GM18909 (cell line): Measurements from ENCODE around the gene ZSCAN4.

Source experiments
- ATAC-seq: cut with Tn5 transposase; IDR thresholded peaks from one replicate; pipeline ENCODE4 v1.9.1; 2021; ENCODE audit warnings: mild to moderate bottlenecking; ENCODE audit not compliant: unreplicated experiment, poor library complexity

ZSCAN4 gene, protein sequence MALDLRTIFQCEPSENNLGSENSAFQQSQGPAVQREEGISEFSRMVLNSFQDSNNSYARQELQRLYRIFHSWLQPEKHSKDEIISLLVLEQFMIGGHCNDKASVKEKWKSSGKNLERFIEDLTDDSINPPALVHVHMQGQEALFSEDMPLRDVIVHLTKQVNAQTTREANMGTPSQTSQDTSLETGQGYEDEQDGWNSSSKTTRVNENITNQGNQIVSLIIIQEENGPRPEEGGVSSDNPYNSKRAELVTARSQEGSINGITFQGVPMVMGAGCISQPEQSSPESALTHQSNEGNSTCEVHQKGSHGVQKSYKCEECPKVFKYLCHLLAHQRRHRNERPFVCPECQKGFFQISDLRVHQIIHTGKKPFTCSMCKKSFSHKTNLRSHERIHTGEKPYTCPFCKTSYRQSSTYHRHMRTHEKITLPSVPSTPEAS

DNA sequence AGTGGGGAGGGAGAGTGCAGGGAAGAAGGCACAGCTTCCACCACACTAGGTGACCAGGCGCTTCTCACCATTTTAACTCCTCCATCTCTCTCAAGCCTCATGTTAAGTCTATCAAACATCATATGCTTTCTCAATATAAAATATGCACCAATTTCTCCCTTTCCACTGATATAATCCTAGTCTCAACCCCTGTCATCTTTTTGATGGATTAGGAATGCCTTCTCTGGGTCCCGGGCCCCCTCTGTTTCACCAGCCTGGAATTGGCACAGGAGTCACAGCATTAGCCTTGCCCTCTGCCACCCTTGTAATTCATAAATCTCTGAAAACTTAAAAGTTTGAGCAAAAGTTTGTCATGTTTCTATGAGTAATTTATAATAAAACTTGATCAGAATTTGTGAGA, at the start of gene ZSCAN4:
TSS of gene ZSCAN4 (plus strand) at position 301 of the 400 bp plus-strand sequence. CDS start 7,211 bp downstream, outside the sequence.
- no peak for ATAC-seq

DNA sequence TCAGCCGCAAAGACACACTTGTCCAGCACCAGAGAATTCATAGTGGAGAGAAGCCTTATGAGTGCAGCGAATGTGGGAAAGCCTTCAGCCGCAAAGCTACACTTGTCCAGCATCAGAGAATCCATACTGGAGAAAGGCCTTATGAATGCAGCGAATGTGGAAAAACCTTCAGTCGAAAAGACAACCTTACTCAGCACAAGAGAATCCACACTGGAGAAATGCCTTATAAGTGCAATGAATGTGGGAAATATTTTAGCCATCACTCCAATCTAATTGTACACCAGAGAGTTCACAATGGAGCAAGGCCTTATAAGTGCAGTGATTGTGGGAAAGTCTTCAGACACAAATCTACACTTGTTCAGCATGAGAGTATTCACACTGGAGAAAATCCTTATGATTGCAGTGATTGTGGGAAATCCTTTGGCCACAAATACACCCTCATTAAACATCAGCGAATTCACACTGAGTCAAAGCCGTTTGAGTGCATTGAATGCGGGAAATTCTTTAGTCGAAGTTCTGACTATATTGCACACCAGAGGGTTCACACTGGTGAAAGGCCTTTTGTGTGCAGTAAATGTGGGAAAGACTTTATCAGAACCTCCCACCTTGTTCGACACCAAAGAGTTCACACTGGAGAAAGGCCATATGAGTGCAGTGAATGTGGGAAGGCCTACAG, 47.9 kb upstream of the ZSCAN4 start:
- ATAC-seq, result no peak

DNA sequence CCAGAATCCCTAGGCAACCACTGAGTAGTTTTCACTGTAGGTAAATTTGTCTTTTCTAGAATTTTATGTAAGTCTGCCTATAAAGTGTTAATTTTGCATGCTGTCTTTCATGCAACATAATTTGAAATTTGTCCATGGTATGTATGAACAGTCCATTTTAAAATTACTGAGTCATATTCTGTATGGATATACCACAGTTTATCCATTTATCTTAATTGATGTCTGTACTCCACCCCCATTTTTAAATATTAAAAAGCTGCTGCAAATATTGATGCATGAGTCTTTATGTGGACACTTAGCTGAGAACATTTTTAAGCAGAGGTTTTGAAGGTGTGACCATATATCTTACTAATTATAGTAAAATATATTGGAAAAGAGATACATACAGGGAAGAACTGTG, 45.6 kb upstream of the ZSCAN4 start:
- ATAC-seq, result no peak

DNA sequence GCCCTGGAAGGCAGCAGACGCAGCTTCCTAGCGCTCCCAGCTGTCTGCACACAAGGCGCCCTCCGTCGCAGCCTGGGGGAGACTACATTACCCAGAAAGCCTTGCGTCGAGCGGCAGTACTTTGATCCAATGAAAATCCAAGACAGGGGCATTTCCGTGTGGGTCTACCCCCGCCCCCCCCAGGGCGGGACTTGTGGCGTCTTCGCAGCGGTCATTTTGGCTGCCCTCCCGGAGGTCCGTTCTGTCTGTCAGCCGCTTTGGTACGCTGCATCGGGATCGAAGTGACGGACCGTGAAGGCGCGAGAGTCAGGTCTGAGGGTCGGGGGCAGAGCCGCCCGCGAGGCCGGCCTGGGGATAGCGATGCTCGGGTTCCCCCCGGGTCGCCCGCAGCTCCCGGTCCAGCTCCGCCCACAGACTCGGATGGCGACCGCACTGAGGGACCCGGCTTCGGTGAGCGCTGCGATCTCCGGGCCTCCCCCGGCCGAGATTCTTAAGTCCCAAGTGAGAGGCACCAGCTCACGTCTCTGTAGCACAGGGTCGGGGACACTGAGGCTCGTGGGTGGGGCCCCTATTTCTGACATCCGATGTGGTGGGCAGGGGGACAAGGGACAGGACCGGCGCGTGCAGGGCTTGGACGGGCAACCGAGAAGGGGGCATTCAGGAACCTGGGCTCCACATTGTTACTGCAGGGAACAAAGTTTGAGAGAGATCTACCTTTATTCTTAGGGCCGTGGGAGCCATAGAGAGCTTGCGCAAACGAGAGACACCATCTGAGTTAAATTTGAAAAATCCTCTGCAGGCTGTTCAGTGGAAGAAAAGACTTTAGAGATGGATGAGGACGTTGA, 35.5 kb upstream of the ZSCAN4 start, which contains the start of gene ZNF211:
TSS of gene ZNF211 (plus strand) at position 182 of the 845 bp plus-strand sequence. CDS start at position 361, 179 bp downstream.
- peak; percentile 96 for ATAC-seq

DNA sequence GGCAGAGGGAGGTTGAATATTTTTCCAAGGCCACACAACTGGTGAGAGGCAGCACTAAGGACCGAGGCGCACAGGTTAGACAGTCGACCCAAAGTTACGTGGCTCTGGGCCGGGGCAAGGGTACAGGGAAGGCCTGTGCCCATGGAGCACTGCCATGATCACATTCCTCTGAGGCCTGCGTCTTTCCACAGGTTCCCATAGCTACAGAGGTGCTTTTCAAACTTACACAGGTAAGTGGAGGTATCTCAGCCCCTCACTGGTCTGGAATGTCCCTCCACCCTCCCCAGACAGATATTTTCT, 35.0 kb upstream of the ZSCAN4 start:
- no peak for ATAC-seq

DNA sequence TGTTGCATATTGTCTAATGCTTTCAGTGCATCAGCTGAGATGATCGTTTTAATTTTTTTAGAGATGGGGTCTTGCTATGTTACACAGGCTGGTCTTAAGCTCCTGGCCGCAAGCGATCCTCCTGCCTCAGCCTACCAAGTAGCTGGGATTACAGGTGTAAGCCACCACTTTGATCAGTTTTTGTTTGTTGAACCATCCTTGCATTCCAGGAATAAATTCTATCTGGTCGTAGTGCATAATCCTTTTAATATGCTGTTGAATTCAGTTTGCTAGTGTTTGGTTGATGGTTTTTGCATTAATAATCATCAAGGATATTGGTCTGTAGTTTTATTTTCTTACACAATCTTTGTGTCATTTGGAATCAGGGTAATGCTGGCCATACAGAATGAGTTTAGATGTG, 31.4 kb upstream of the ZSCAN4 start:
- ATAC-seq, result no peak

DNA sequence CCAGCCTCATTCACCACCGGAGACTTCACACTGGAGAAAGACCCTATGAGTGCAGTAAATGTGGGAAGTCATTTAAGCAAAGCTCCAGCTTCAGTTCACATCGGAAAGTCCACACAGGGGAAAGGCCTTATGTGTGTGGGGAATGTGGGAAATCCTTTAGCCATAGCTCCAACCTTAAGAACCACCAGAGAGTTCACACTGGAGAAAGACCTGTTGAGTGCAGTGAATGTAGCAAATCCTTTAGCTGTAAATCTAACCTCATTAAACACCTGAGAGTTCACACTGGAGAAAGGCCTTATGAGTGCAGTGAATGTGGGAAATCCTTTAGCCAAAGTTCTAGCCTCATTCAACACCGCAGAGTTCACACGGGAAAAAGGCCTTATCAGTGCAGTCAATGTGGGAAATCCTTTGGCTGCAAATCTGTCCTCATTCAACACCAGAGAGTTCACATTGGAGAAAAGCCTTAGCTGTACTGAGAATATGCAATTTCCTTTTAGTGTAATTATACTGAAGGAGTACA, 27.0 kb upstream of the ZSCAN4 start:
- ATAC-seq, result no peak

DNA sequence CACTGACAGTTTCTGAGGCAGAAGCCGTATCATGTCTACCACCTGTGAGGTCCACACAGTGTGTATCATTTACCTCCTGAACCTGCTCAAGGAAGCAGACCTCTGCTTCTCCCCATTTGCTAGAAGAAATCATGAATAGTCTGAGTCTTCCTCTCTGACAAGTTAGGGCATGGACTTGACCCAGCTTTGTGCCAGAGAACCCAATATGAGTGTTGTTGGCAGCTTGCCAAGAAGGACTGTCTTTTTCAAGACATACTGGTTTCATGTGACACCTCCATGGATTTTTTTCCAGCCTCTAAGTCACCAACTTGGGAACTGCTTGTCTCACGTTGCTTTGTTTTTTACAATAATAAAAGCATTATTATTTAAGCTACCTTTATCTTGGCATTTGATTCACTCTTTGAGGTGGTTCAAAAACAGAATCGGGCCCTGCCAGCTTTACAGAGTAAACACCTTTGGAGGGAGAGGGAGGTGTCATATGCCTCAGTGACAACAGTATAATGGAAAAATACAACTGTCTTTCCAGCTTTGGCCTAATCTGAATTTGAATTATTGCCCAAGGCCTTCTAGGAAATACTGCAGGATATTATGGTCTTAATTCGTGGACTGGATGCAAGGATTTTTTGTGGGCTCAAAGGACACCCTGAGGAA, 26.2 kb upstream of the ZSCAN4 start:
- ATAC-seq, result no peak

DNA sequence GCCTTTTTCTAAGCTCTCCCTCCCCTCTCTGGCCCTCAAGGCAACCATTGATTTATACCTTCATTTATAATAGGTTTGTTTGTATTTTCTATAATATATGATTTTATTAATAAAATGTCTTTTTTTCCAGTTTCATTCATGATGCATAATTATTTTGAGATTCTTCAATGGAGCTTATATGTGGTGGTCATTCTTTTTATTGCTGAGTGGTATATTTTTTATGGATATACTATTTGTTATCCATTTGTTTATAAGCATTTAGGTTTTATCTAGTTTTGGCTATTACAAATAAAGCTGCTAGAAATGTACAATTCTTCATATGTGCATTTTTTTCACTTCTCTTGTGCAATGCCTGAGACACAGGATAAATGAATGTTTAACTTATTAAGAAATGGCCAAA, 25.0 kb upstream of the ZSCAN4 start:
- no peak for ATAC-seq

DNA sequence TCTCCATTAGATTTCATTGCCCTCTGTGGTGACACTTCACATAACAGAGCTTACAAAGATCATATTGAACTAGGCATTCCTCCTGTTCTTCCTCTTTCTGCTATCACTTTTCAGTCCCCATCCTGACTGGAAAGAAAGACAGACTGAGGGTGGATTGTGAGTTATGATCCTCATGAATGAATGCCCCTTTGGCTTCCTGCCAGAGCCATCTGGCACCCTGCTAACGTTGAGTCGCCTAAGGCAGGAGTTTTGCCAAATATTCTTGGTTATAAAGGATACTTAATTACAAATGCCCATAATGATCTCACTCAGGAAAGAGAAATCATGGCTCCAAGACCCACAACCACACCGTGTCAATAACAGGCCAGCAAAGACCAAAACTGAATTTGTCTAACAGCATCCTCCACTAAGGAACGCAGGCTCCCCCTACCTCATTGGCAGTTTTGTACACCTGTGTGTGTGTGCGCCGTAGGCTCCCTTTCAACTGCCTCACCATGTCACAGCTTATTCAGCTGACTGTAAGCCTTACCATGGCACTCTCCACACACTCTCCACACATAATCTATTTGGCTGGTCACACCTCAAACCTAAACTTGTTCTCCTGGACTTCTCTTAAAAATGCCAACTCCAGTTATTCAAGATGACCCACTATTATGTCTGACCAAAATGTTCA, 20.3 kb upstream of the ZSCAN4 start:
- no peak for ATAC-seq

DNA sequence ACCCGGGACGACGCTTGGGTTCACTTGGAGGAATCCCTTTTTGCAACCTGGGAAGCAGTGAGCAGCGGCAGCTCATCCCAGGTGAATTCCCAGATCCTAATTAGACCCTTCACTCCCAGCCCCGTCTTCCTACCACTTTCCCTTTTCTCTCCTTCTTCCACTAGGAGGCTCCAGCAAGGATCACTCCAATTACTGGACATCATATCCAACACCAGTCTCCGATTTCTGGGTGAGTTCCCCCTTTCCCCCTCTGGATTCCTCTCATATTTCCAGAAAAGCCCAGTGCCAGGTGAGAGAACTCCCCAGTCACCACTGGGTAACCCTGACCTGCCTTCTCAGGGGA, 17.1 kb upstream of the ZSCAN4 start:
- no peak for ATAC-seq

DNA sequence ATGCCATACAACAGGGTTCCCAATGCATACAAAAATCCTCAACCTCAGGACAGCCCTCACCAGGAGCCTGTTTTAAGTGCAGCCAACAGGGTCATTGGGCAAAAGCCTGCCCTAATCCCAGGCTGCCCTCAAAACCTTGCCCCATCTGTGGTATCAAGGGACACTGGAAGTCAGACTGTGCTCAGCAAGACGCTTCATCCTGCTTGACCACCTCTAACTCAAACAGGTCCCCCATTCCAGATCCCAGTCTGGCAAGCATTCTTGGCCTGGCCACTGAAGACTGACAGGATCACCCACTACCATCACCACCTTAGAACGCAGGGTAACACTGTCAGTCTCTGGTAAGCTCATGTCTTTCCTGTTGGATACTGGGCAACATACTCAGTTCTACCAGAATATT, 15.0 kb upstream of the ZSCAN4 start:
- ATAC-seq, result no peak

DNA sequence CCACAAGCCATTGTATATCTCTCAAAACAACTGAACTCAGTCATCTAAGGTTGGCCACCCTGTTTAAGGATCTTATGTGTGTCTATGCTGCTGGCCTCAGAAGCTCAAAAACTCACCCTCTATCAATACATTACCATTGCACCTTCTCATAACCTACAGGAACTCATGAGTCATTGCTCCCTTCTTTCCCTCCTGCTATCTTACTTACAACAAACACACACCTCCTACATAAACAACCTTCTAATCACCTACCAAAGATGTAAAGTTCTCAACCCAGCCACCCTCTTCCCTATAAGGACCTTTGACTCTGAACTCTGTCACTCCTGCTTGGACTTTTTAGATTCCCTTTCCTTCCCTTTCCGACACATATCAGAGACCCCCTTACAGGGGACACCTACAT, 13.3 kb upstream of the ZSCAN4 start:
- no peak for ATAC-seq

DNA sequence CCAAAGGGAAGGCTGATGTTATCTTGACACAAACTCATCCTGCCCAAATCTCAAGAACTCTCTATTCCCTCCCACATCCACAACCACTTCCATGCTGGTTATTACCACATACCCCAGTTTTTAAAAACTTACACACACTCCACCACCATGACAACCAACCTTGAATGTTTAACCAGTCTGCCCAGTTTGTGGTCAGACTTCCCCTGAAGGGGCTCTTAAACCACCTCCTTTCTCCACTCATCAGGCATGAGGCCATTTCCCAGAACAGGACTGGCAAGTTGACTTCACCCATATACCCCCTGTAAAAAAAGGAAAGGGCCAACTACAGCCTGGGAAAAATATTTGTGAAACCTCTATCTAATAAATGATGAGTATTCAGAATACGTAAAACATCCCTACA, 12.4 kb upstream of the ZSCAN4 start:
- ATAC-seq, result no peak

DNA sequence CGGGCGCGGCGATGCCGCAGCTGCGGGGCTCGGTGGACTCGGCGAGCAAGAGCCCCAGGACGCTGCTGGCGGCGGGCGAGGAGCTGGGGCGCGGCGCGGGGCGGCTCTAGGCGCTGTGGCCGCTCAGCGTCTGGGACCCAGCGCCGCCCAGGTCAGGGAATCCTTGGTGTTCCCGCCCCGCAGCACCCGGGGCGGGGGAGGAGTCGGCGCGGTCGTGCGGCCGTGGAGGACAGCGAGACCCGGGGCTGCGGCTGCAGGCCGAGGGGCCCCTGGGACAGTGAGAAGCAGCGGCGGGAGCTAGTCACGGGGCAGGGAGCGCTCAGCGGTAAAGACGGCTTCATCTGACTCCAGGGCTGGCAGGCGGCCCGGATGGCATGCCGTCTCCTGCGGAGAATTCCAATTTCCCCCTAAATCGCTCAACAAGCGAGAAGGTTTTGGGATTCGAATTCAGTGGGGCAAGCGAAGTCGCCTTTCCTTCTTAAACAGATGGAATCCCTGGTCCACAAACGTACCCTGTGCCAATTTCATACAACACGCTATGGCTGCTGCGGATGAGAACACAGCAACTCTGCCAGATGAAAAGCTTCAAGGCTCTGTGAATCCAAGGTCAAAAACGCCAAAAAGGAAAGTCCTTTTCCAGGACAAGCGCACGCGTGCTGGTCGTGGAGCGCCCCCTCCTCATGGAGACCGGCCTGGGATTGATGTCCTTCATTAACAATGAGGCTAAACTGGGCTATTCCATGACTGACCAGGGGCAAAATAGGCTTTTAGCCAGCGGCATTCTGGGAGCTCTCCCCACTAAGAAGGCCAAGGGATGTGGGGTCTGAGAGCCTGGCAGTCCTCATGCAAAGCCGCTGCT, 4.2 kb upstream of the ZSCAN4 start:
- ATAC-seq, result no peak

DNA sequence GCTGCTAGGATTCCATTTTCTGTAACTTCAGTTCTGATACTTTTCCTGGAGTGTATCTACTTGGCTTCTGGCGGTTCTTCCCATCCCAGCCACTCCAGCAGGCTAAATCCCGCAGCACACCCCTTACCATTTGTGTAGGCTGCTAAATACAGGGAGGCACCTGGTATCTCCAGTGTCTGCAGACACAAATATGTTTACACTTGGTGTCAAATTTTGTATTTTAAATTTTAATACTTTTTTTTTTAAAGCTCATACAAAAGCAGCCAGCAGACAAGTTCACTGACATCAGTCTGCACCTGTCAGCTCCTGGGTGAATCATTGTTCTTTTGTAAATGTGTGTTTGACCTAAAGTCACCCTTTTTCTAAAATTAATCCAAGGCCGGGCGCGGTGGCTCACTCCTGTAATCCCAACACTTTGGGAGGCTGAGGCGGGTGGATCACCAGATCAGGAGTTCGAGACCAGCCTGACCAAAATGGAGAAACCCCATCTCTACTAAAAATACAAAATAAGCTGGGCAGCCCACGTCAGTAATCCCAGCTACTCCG, 3.4 kb upstream of the ZSCAN4 start:
- ATAC-seq, result no peak

DNA sequence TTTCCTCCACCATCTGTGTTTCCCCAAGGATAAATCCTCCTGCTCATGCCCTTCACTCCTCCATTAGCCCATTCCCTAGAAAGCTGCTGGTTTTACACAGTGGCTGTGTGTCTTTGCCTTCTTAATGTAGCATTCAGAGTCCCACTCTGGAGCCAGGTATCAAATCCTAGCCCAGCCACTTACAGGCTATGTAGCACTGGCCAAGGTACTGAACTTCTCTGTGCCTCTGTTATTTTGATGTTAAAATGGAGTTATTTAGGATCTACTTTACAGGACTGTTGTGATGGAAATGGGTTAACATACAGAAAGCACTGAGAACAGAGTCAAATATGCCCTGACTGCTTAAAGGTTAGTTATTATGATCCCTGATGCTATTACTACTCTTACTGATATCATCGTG, 1.5 kb upstream of the ZSCAN4 start:
- no peak for ATAC-seq

DNA sequence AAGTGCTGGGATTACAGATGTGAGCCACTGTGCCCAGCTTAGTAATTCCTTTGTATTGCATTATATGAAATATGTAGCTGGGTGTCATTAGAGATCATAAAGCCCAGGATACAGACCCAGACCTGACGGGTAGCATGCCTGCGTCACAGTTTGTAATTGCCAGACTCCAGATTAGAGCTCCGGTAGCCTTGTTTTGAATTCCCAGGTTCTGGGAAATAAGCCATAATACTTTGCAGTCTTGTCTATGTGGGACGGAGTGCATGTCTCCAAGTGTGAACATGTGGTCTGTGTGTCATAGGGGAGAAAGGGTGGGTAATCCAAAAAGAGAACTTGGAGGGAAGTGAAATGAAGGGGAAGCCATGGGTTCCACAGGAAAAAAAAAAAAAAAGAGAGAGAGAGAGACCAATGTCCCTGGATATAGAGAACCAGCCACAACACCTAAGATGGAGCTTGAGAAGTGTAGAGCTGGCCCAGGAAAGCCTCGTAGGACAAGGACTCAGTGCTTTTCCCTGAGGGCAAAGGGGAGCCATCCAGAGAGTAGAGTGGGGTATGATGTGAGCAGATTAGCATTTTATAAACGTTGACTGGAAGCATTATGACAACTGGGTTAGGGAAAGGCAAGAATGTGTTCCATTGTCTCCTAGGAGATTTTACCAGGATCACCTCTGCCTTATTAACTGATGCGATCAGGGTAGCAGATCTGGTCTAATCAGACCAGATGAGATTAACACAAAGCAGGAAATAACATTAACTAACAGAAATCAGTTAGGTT, 2.6 kb downstream of the ZSCAN4 start:
- no peak for ATAC-seq
